Stimulated activated naive CD4-positive, alpha-beta T cell treated with Interleukin-2 at 50 U/mL for 16 hours (primary cell): ENCODE data around the gene ARPC5.

Experiments
- DNase-seq: peaks from one replicate; lab custom pipeline; 2025; lab: John Stamatoyannopoulos, UW

Gene ARPC5

GRCh38 chr1:183585038-183585437 is 50.5 kb downstream of the ARPC5 start:
- DNase-seq: no peak

GRCh38 chr1:183584147-183584546 is 51.4 kb downstream of the ARPC5 start:
- no peak for DNase-seq

- no peak for DNase-seq
Measured at GRCh38 chr1:183583466-183583865, 52.1 kb downstream of the ARPC5 start.

GRCh38 chr1:183582021-183582713 is 53.4 kb downstream of the ARPC5 start:
- DNase-seq: no peak

GRCh38 chr1:183580281-183580682 is 55.3 kb downstream of the ARPC5 start:
- DNase-seq: no peak

- no peak for DNase-seq
Measured at GRCh38 chr1:183578856-183579255, 56.7 kb downstream of the ARPC5 start.

GRCh38 chr1:183577897-183578465 is 57.6 kb downstream of the ARPC5 start:
- DNase-seq: no peak

- DNase-seq: no peak
Measured at GRCh38 chr1:183576537-183576936, 59.0 kb downstream of the ARPC5 start.

- DNase-seq: no peak
Measured at GRCh38 chr1:183575606-183576005, 60.0 kb downstream of the ARPC5 start.

- no peak for DNase-seq
Measured at GRCh38 chr1:183572721-183573120, 62.9 kb downstream of the ARPC5 start.

GRCh38 chr1:183571678-183572268 is 63.8 kb downstream of the ARPC5 start:
- DNase-seq: no peak
